Activated CD4-positive, alpha-beta T cell treated with anti-CD3 and anti-CD28 coated beads, Interleukin-2, amount 10 ng/mL, durations not matched to agents 24 days and 14 days (primary cell): ENCODE results near the gene PTX3. TPM values are rescaled to one million over a fixed set of nuclear protein-coding genes. Genes with fewer than 3 reads are reported as not detected.
A peak's percentile ranks its signal among the peaks of the same experiment; 100 is the strongest.

Experiments used
- DNase-seq: peaks from one replicate; pipeline ENCODE4 v3.0.0; 2022
- H3K27ac Mint-ChIP-seq: one replicate; pipeline ENCODE4 v1.8.0; 2022; ENCODE audit warnings: mild to moderate bottlenecking, mixed read lengths
- H3K27me3 Mint-ChIP-seq: one replicate; pipeline ENCODE4 v1.8.0; 2022; ENCODE audit warnings: mixed read lengths
- H3K36me3 Mint-ChIP-seq: one replicate; pipeline ENCODE4 v1.8.0; 2022; ENCODE audit warnings: low read depth, mild to moderate bottlenecking, mixed read lengths
- H3K4me1 Mint-ChIP-seq: one replicate; pipeline ENCODE4 v1.8.0; 2021; ENCODE audit warnings: mixed read lengths
- H3K4me3 Mint-ChIP-seq: one replicate; pipeline ENCODE4 v1.8.0; 2022; ENCODE audit warnings: mild to moderate bottlenecking, moderate library complexity, mixed read lengths
- H3K9me3 Mint-ChIP-seq: one replicate; pipeline ENCODE4 v1.8.0; 2021; ENCODE audit warnings: mixed read lengths
- intact Hi-C: fragments of 100-400 bp; cut with micrococcal nuclease; formaldehyde crosslinking; loops from one replicate; pipeline ENCODE4 v1.15.1; 2023
- total RNA-seq: library from RNA; stranded (reverse); gene quantifications from 2 replicates; pipeline ENCODE4 v1.2.3, GENCODE V29; 2022

PTX3 gene
- not detected in 2 replicates for total RNA-seq

- Mint-ChIP-seq H3K4me1 (peaks cover 9% of the 10 kb centered on the region), H3K36me3 (peaks cover 1% of the 10 kb centered on the region), H3K9me3 (no peaks in the 10 kb centered on the region), H3K4me3 (peak within 1 kb of the TSS; percentile 66), H3K27me3 (peaks cover 49% of the 10 kb centered on the region), H3K27ac (peak within 1 kb of the TSS; percentile 45)
- no peak for DNase-seq
- intact Hi-C loops, result loop anchor here (5.0 kb wide), 1 partner anchor 661 kb away; no protein-coding TSS in a partner anchor
Observed at GRCh38 chr3:157436583-157437291, at the start of gene PTX3. TSS of gene PTX3 (plus strand) at chr3:157436850. CDS start at chr3:157436934, 84 bp downstream.

DNA sequence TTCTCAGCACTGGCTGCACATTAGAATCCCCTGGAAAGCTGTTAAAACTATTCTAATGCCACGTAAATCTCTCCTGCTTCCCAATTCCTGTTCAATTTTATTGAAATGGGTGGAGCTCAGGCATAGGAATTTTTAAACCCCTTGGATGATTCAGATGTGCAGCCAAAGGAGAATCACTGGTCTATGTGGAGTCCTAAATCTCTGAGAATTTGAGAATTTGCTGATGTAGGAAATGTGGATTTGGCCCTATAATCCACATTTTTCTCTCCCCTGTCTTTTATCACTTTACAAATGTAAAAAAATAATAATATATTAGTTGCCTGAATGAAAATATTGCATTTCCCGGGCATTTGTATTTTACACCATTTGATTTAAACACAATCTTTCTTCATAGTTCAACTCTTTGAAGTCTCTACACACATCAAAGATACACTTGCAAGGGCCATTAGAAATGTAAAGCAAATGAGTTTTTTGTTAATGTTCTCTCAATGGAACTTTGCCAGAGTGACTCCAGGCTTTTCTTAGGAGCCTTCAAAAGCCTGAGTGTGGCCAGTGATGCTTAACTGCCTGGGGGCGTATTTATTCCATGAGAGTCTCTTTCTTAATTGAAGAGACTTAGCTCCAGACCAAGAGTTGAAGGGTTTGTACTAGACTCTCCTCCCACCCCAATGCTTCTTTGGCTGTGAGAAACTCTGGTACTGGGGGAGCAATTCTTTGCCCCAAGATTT, 48.8 kb upstream of the PTX3 start:
- no peak for DNase-seq
- intact Hi-C loops, result no loop called here
- Mint-ChIP-seq H3K4me3 (no peak overlapping the region), H3K4me1 (no peaks in the 10 kb centered on the region), H3K9me3 (no peaks in the 10 kb centered on the region), H3K36me3 (no peaks in the 10 kb centered on the region), H3K27me3 (peaks cover 1% of the 10 kb centered on the region), H3K27ac (no peak overlapping the region)

DNA sequence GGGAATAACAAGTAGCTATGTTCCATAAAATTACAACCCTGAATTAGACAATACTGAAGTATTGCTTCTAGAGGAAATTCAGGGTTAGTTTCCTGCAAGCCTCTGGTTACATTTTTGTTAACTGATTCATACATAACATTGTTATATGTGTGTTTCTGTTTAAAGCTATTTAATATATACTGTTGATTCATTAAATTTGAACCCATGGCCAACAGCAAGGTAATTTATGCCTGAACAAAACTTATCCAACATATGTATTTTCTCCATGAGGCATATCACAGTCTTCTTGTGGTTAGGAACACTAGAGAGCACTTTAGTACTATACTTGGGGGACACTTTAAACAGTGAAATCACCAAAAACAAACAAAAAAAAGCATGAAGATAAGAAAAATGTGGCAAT, 47.7 kb upstream of the PTX3 start:
- intact Hi-C loops, result no loop called here
- Mint-ChIP-seq H3K36me3 (no peaks in the 10 kb centered on the region), H3K4me1 (no peaks in the 10 kb centered on the region), H3K4me3 (no peak overlapping the region), H3K27me3 (peaks cover 1% of the 10 kb centered on the region), H3K9me3 (no peaks in the 10 kb centered on the region), H3K27ac (no peak overlapping the region)
- DNase-seq, result no peak

- Mint-ChIP-seq H3K36me3 (no peaks in the 10 kb centered on the region), H3K27me3 (peaks cover 1% of the 10 kb centered on the region), H3K4me1 (no peaks in the 10 kb centered on the region), H3K9me3 (no peaks in the 10 kb centered on the region), H3K4me3 (no peak overlapping the region), H3K27ac (no peak overlapping the region)
- intact Hi-C loops, result no loop called here
- no peak for DNase-seq
Observed at GRCh38 chr3:157390713-157391515, 45.7 kb upstream of the PTX3 start.

DNA sequence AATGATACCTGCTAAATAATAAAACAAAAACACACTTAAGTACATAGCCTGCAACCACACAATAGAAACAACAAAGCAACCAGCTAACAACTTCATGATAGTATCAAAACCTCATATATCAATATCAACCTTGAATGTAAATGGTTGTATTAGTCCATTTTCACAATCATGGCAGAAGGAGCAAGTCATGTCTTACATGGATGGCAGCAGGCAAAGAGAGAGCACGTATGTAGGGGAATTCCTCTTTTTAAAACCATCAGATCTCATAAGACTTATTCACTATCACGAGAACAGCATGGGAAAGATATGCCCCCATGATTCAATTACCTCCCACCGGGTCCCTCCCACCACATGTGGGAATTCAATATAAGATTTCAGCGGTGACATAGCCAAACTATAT, 44.5 kb upstream of the PTX3 start:
- Mint-ChIP-seq H3K9me3 (no peaks in the 10 kb centered on the region), H3K4me1 (no peaks in the 10 kb centered on the region), H3K36me3 (no peaks in the 10 kb centered on the region), H3K27ac (no peak overlapping the region), H3K4me3 (no peak overlapping the region), H3K27me3 (no peaks in the 10 kb centered on the region)
- no peak for DNase-seq
- intact Hi-C loops, result no loop called here

GRCh38 chr3:157393113-157393512, 43.5 kb upstream of the PTX3 start:
- DNase-seq, result no peak
- Mint-ChIP-seq H3K4me3 (no peak overlapping the region), H3K27ac (no peak overlapping the region), H3K4me1 (no peaks in the 10 kb centered on the region), H3K9me3 (peaks cover 7% of the 10 kb centered on the region), H3K36me3 (no peaks in the 10 kb centered on the region), H3K27me3 (no peaks in the 10 kb centered on the region)
- intact Hi-C loops, result no loop called here

DNA sequence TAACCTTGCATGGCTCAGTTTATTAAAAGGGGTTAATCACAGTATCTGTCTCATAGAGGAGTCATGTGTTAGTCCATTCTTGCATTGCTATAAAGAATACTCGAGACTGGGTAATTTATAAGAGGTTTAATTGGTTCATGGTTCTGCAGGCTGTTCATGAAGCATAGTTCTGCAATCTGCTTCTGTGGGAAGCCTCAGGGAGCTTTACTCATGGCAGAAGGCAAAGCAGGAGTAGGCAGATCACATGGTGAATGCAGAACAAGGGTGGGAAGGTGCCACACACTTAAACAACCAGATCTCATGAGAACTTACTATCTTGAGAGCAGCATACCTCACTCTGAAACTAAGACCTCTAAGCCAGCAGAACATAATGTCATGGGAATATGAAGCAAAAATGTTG, 42.2 kb upstream of the PTX3 start:
- H3K27ac Mint-ChIP-seq, result no peak overlapping the region
- no peaks in the 10 kb centered on the region for H3K27me3 Mint-ChIP-seq
- DNase-seq, result no peak
- peaks cover 7% of the 10 kb centered on the region for H3K9me3 Mint-ChIP-seq
- intact Hi-C loops, result no loop called here
- no peaks in the 10 kb centered on the region for H3K36me3 Mint-ChIP-seq
- H3K4me3 Mint-ChIP-seq, result no peak overlapping the region
- H3K4me1 Mint-ChIP-seq, result no peaks in the 10 kb centered on the region

- Mint-ChIP-seq H3K36me3 (no peaks in the 10 kb centered on the region), H3K4me3 (no peak overlapping the region), H3K9me3 (peaks cover 7% of the 10 kb centered on the region), H3K27ac (no peak overlapping the region), H3K27me3 (peaks cover 5% of the 10 kb centered on the region), H3K4me1 (no peaks in the 10 kb centered on the region)
- intact Hi-C loops, result no loop called here
- no peak for DNase-seq
Observed at GRCh38 chr3:157398598-157398997, 38.1 kb upstream of the PTX3 start.

GRCh38 chr3:157404381-157404780, 32.3 kb upstream of the PTX3 start:
- Mint-ChIP-seq H3K4me3 (no peak overlapping the region), H3K4me1 (no peaks in the 10 kb centered on the region)
- intact Hi-C loops, result no loop called here

GRCh38 chr3:157405457-157405856, 31.2 kb upstream of the PTX3 start:
- H3K4me3 Mint-ChIP-seq, result no peak overlapping the region
- H3K9me3 Mint-ChIP-seq, result no peaks in the 10 kb centered on the region
- H3K27me3 Mint-ChIP-seq, result peaks cover 5% of the 10 kb centered on the region
- no peak overlapping the region for H3K27ac Mint-ChIP-seq
- no peak for DNase-seq
- intact Hi-C loops, result no loop called here
- H3K4me1 Mint-ChIP-seq, result no peaks in the 10 kb centered on the region
- no peaks in the 10 kb centered on the region for H3K36me3 Mint-ChIP-seq

More at GRCh38 chr3:157404381-157404780, 32.3 kb upstream of the PTX3 start:
- Mint-ChIP-seq H3K9me3 (no peaks in the 10 kb centered on the region), H3K27ac (no peak overlapping the region), H3K27me3 (peaks cover 5% of the 10 kb centered on the region), H3K36me3 (no peaks in the 10 kb centered on the region)
- no peak for DNase-seq

DNA sequence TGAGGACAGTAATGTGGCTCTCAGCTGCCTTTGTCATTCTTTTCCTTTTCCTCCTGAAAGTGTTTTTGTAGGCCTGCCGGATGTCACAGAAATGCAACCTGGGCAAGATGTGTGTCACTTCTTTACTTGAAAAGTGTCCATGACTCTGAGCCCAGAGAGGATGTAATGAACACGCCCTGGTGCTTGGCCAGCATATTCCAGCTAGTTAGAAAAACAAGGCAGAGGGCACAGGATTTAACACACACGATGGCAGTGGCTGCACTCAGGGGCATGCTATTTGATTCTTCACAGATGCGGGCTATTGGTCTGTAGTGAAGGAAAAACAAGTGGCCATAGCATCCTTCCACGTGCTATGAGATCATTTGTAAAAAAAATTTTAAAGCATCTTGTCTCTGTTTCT, 30.3 kb upstream of the PTX3 start:
- H3K36me3 Mint-ChIP-seq, result no peaks in the 10 kb centered on the region
- no peaks in the 10 kb centered on the region for H3K4me1 Mint-ChIP-seq
- intact Hi-C loops, result no loop called here
- no peak for DNase-seq
- H3K27ac Mint-ChIP-seq, result no peak overlapping the region
- H3K4me3 Mint-ChIP-seq, result no peak overlapping the region
- peaks cover 5% of the 10 kb centered on the region for H3K27me3 Mint-ChIP-seq
- no peaks in the 10 kb centered on the region for H3K9me3 Mint-ChIP-seq

- no peaks in the 10 kb centered on the region for H3K9me3 Mint-ChIP-seq
- intact Hi-C loops, result no loop called here
- DNase-seq, result no peak
- H3K4me3 Mint-ChIP-seq, result no peak overlapping the region
- H3K27me3 Mint-ChIP-seq, result no peaks in the 10 kb centered on the region
- no peaks in the 10 kb centered on the region for H3K4me1 Mint-ChIP-seq
- no peak overlapping the region for H3K27ac Mint-ChIP-seq
- no peaks in the 10 kb centered on the region for H3K36me3 Mint-ChIP-seq
Observed at GRCh38 chr3:157407769-157408168, 28.9 kb upstream of the PTX3 start.

GRCh38 chr3:157408499-157409149, 28.0 kb upstream of the PTX3 start:
- Mint-ChIP-seq H3K27me3 (no peaks in the 10 kb centered on the region), H3K9me3 (no peaks in the 10 kb centered on the region), H3K36me3 (no peaks in the 10 kb centered on the region), H3K27ac (no peak overlapping the region), H3K4me1 (no peaks in the 10 kb centered on the region), H3K4me3 (no peak overlapping the region)
- no peak for DNase-seq
- intact Hi-C loops, result no loop called here
